Suprapubic skin (tissue), 4 donors: Measurements from ENCODE around the gene M6PR. TPM values are rescaled to one million over a fixed set of nuclear protein-coding genes. Genes with fewer than 3 reads are reported as not detected.

Experiments
- DNase-seq, 2 donors: peaks; one replicate each; pipeline ENCODE4 v3.0.0-alpha.2; 2019; ENCODE audit warnings: low spot score in 2 of 2
- H3K27ac ChIP-seq: fragments of 200-600 bp; sonication (generic); one replicate; pipeline ENCODE4 v1.5.1; 2019
- H3K27me3 ChIP-seq: fragments of 200-600 bp; sonication (generic); one replicate; pipeline ENCODE4 v1.5.1; 2019
- H3K36me3 ChIP-seq: fragments of 200-600 bp; sonication (generic); one replicate; pipeline ENCODE4 v1.5.1; 2019
- H3K4me1 ChIP-seq: fragments of 200-600 bp; sonication (generic); one replicate; pipeline ENCODE4 v1.5.1; 2019
- H3K4me3 ChIP-seq: fragments of 200-600 bp; sonication (generic); one replicate; pipeline ENCODE4 v1.5.1; 2019; ENCODE audit warnings: mild to moderate bottlenecking
- H3K9me3 ChIP-seq: fragments of 200-600 bp; sonication (generic); one replicate; pipeline ENCODE4 v1.5.1; 2019
- CTCF ChIP-seq, 2 donors: fragments of 200-600 bp in 1 of 2; fragments of 450-650 bp in 1 of 2; sonication (generic) in 1 of 2; IDR thresholded peaks; one replicate each; pipeline ENCODE4 v1.5.1; 2016 to 2019; ENCODE audit warnings: antibody characterized with exemption in 2 of 2, mild to moderate bottlenecking in 1 of 2, moderate library complexity in 1 of 2
- EP300 ChIP-seq: sonication (generic); formaldehyde crosslinking; IDR thresholded peaks from one replicate; pipeline ENCODE4 v1.6.1; 2017; ENCODE audit warnings: antibody characterized with exemption
- POLR2A ChIP-seq, 2 donors: fragments of 450-650 bp; IDR thresholded peaks; one replicate each; pipeline ENCODE4 v1.6.1; 2017; ENCODE audit warnings: antibody characterized with exemption in 2 of 2, mild to moderate bottlenecking in 2 of 2, moderate library complexity in 2 of 2
- POLR2AphosphoS5 ChIP-seq, 3 donors: sonication (generic); formaldehyde crosslinking; IDR thresholded peaks; one replicate each; pipeline ENCODE4 v1.6.1; 2017; ENCODE audit warnings: antibody characterized with exemption in 3 of 3
- WGBS: methylation state at CpG from one replicate; pipeline ENCODE4 v1.1.5; 2018; 5-methylcytosine and 5-hydroxymethylcytosine counted together
- total RNA-seq, 4 donors: library from RNA; depleted of rRNA; stranded (reverse); fragments of >200 nt; gene quantifications; one replicate each; pipeline ENCODE4 v1.1.0, GENCODE V29; 2016

The M6PR gene
- total RNA-seq, 4 donors from 2014 or later = 75.8 to 138 (median 120) TPM

- no peaks in the 10 kb centered on the region for H3K4me1 ChIP-seq
- TF ChIP-seq EP300 (no peak), POLR2AphosphoS5 (IDR thresholded peaks at IDR 0.05) (no peak), CTCF (IDR thresholded peaks at IDR 0.05) (no peak), POLR2A (IDR thresholded peaks at IDR 0.05) (no peak)
- H3K27ac ChIP-seq = no peak overlapping the region
- no peaks in the 10 kb centered on the region for H3K36me3 ChIP-seq
- no peaks in the 10 kb centered on the region for H3K27me3 ChIP-seq
- H3K9me3 ChIP-seq = no peaks in the 10 kb centered on the region
- no peak overlapping the region for H3K4me3 ChIP-seq
- no peak for DNase-seq
- WGBS = 97% methylated on average over 3 of the region's 3 CpGs
Measured at GRCh38 chr12:8891976-8892375, 57.5 kb downstream of the M6PR start.

Other genes starting within 250 kb of the M6PR start
- gene A2ML1, start 127.0 kb downstream of the M6PR start, total RNA-seq = 100 to 1,000 TPM; 166 to 268 (median 218) TPM
- 10 to 100 TPM; 15.7 to 32.6 (median 28.2) TPM for gene PHC1, start 35.1 kb downstream of the M6PR start, total RNA-seq
- gene KLRG1, start 39.9 kb upstream of the M6PR start, total RNA-seq = 1 to 10 TPM in 2 of 4 donors, not detected in 2; 2.4 to 2.5 TPM
- gene A2M, start 166.3 kb upstream of the M6PR start, total RNA-seq = 10 to 100 TPM; 47.6 to 84.4 (median 54.8) TPM